ENCODE measurements around the gene NDUFV2. TPM values are rescaled to one million over a fixed set of nuclear protein-coding genes. Genes with fewer than 3 reads are reported as not detected.

NDUFV2 gene
- total RNA-seq, 5 donors from 2014 or later (not counting 1 experiment from before 2014, with no cell fraction given), result 148 to 201 (median 156) TPM

DNA sequence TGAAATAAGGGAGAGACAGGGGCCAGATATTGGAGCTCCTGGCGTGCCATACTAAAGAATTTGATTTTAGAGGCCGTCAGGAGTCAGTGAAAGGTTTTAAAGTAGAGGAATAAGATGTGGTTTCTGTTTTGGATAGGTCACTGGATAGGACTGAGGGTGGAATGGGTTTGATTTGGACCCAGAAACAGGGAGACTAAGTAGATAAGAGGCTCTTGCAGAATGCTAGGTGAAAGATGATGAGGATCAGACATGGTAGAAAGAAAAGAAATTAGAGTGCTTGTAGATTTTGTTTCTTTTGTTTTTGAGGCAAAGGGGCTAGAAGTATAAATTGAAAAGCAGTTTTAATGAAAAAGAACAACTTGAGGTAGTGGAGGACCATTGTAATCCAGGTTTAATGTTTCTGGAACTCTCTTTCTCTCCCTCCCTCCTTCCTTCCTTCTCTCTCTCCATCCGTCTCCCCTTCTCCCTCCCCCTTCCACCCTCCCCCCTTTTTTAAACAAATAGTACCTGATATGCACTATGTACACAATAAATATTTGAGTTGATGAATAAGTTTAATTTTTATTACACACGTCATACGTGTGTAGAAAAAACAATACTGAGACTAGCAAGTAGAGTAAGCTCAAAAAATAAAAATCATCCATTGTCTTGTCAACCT is 1.9 kb downstream of the NDUFV2 start:
- peaks cover 20% of the 10 kb centered on the region for H3K36me3 Mint-ChIP-seq
- ATAC-seq (replicated peaks in 1 of 4) (no peak), DNase-seq (no peak)
- H3K27ac Mint-ChIP-seq, result peak overlapping the region; percentile 93 to 95
- H3K36me3 ChIP-seq (ENCODE audit: control insufficient read depth in 2 of 2, extremely low read depth in 1 of 2, insufficient read depth in 1 of 2, low read length in 1 of 2), result no peaks in the 10 kb centered on the region
- H3K4me1 Mint-ChIP-seq, result peaks cover 71 to 81% (median 75%) of the 10 kb centered on the region in 3 donors
- peaks cover 28 to 49% of the 10 kb centered on the region in 2 experiments for H3K4me1 ChIP-seq (ENCODE audit: control insufficient read depth in 1 of 2, extremely low read depth in 1 of 2, insufficient read depth in 2 of 2, low read length in 2 of 2)
- no peaks in the 10 kb centered on the region for H3K9me3 Mint-ChIP-seq
- H3K4me3 ChIP-seq (ENCODE audit: control insufficient read depth in 1 of 2, extremely low read depth in 1 of 2, low read length in 1 of 2), result peak overlapping the region; percentile 62 to 76
- no peaks in the 10 kb centered on the region for H3K27me3 Mint-ChIP-seq
- ChIA-PET CTCF (interaction anchor here (0.6 to 1.9 kb wide), 10 partner anchors 10 to 230 kb away, joined by 4 to 31 read pairs (median 8); partner anchors contain the start of genes TWSG1 (in 2 of the 2) and ANKRD12 (in 1 of the 2)), POLR2A (interaction anchor here (0.6 to 1.4 kb wide), 8 partner anchors 10 to 150 kb away, joined by 3 to 6 read pairs (median 5); partner anchors contain the start of gene ANKRD12 (in 1 of the 2))
- H3K27ac ChIP-seq (ENCODE audit: low read length), result peak overlapping the region; percentile 80
- no peaks in the 10 kb centered on the region for H3K9me3 ChIP-seq
- H3K27me3 ChIP-seq (replicated peaks in 1 of 2; ENCODE audit: control insufficient read depth in 2 of 2, extremely low read depth in 1 of 2, insufficient read depth in 2 of 2, low read length in 1 of 2), result no peaks in the 10 kb centered on the region
- H3K4me3 Mint-ChIP-seq, result peak overlapping the region; percentile 91 to 92 (median 91)
- WGBS (ENCODE audit: insufficient coverage), result 6% methylated on average over 2 of the region's 5 CpGs

DNA sequence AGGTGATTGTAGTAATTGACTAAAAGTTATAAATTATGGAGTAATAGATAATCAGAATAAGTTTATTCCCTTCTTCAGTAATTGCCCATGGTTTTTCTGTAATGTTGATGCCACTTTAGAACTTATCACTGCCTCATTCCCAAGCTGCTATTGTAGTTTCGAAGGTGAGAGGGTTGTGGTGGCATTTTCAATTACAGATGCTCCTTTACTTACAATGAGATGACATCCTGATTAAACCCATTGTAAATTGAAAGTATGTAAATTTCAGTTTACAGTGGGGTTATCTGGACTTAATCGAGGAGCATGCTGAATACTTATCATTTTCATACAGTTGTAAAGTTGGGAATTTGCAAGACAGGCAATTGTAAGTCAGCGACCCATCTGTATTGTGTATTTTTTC is 2.9 kb downstream of the NDUFV2 start:
- Histone ChIP-seq H3K9me3 (no peaks in the 10 kb centered on the region), H3K27me3 (replicated peaks in 1 of 2; ENCODE audit: control insufficient read depth in 2 of 2, extremely low read depth in 1 of 2, insufficient read depth in 2 of 2, low read length in 1 of 2) (no peaks in the 10 kb centered on the region), H3K4me1 (ENCODE audit: control insufficient read depth in 1 of 2, extremely low read depth in 1 of 2, insufficient read depth in 2 of 2, low read length in 2 of 2) (peaks cover 30 to 60% of the 10 kb centered on the region in 2 experiments), H3K27ac (ENCODE audit: low read length) (peak overlapping the region; percentile 80), H3K4me3 (ENCODE audit: control insufficient read depth in 1 of 2, extremely low read depth in 1 of 2, low read length in 1 of 2) (peak overlapping the region in 1 of 2 donors; percentile 76), H3K36me3 (ENCODE audit: control insufficient read depth in 2 of 2, extremely low read depth in 1 of 2, insufficient read depth in 1 of 2, low read length in 1 of 2) (no peaks in the 10 kb centered on the region)
- Mint-ChIP-seq H3K36me3 (peaks cover 24% of the 10 kb centered on the region), H3K27me3 (no peaks in the 10 kb centered on the region), H3K4me3 (peak overlapping the region; percentile 91 to 92 (median 91)), H3K27ac (peak overlapping the region; percentile 93 to 95), H3K4me1 (peaks cover 80 to 88% (median 81%) of the 10 kb centered on the region in 3 donors), H3K9me3 (no peaks in the 10 kb centered on the region)
- peak in 1 of 35 experiments; percentile 25 for DNase-seq
- ChIA-PET CTCF (interaction anchor here in 1 of 2 donors (0.5 to 1.3 kb wide), 4 partner anchors 12 to 82 kb away, joined by 3 to 9 read pairs (median 4); no protein-coding TSS in a partner anchor), POLR2A (interaction anchor here (0.8 to 1.4 kb wide), 7 partner anchors 9 to 37 kb away, joined by 3 to 5 read pairs (median 3); no protein-coding TSS in a partner anchor)
- ATAC-seq (replicated peaks in 1 of 4), result no peak
- WGBS (ENCODE audit: insufficient coverage), result 80% methylated on average over 1 of the region's 3 CpGs

DNA sequence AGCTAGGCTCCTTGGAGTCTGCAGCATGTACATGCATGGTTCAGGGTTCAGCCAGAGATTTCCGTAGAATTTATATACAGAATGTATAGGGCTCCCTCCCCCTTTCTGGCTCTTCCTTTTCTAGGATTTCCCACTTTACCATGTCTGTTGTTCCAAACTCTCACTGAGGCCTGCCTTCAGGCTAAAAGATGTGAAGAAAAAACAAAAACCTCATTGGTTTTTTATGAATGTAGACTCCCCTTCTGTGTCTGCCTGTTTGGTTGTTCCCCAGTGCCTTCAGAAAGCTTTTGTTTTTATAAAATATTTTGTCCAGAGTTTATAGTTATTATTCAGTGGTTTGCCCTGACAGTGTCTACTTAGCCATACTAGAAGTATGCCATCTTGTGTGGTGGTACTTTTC is 3.6 kb downstream of the NDUFV2 start:
- ChIA-PET POLR2A (interaction anchor here (0.8 to 1.2 kb wide), 5 partner anchors 12 to 36 kb away, joined by 3 to 4 read pairs (median 3); no protein-coding TSS in a partner anchor), CTCF (interaction anchor here in 1 of 2 donors (0.6 to 1.1 kb wide), 3 partner anchors 13 to 81 kb away, joined by 3 to 4 read pairs (median 3); no protein-coding TSS in a partner anchor)
- peak overlapping the region; percentile 91 to 92 (median 91) for H3K4me3 Mint-ChIP-seq
- no peak for DNase-seq
- no peaks in the 10 kb centered on the region for H3K27me3 Mint-ChIP-seq
- H3K4me1 ChIP-seq (ENCODE audit: control insufficient read depth in 1 of 2, extremely low read depth in 1 of 2, insufficient read depth in 2 of 2, low read length in 2 of 2), result peaks cover 32 to 60% of the 10 kb centered on the region in 2 experiments
- ATAC-seq (replicated peaks in 1 of 4), result no peak
- H3K27me3 ChIP-seq (replicated peaks in 1 of 2; ENCODE audit: control insufficient read depth in 2 of 2, extremely low read depth in 1 of 2, insufficient read depth in 2 of 2, low read length in 1 of 2), result no peaks in the 10 kb centered on the region
- peaks cover 82 to 89% (median 83%) of the 10 kb centered on the region in 3 donors for H3K4me1 Mint-ChIP-seq
- no peaks in the 10 kb centered on the region for H3K9me3 Mint-ChIP-seq
- peaks cover 0 to under 1% of the 10 kb centered on the region in 2 donors for H3K36me3 ChIP-seq (ENCODE audit: control insufficient read depth in 2 of 2, extremely low read depth in 1 of 2, insufficient read depth in 1 of 2, low read length in 1 of 2)
- peak overlapping the region; percentile 80 for H3K27ac ChIP-seq (ENCODE audit: low read length)
- 83% methylated on average over 1 of the region's 1 CpG for WGBS (ENCODE audit: insufficient coverage)
- H3K4me3 ChIP-seq (ENCODE audit: control insufficient read depth in 1 of 2, extremely low read depth in 1 of 2, low read length in 1 of 2), result peak overlapping the region in 1 of 2 donors; percentile 76
- peaks cover 24% of the 10 kb centered on the region for H3K36me3 Mint-ChIP-seq
- H3K9me3 ChIP-seq, result no peaks in the 10 kb centered on the region
- H3K27ac Mint-ChIP-seq, result peak overlapping the region; percentile 93 to 95

DNA sequence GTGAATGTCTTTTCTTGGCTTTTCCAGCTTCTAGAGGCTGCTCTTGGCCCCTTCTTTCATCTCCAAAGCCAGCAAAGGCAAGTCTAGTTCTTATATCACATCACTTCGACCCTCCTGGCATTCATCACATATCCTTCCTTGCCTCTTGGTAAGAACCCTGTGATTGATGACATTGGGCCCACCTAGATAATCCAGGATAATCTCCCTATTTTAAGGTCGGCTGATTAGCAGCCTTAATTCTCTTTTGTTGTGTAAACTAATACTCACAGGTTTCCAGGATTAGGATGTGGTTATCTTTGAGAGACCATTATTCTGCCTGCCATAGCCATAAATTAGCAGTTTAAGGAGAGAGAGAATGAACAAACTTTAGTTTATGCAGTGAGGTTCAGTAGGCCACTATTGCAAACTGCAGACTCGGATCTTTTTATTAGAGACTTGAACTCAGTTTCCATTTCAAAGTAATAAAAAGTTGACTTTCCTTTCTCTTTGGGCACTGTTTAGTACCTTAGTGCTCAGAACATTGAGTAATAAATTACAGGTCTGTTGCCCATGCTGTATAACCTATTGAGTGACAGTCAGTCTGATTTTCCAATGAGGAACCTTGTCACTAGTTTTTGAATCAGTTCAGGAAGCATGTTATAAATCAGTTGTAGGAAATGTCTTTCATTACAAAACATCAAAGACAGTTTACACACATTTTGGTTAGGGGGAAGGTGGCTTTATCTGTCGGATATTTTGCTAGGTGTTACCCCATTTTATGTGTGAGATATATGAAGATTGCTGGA is 4.5 kb downstream of the NDUFV2 start:
- ATAC-seq (replicated peaks in 1 of 4) (no peak), DNase-seq (peak in 1 of 35 experiments; percentile 21)
- peaks cover 33 to 57% of the 10 kb centered on the region in 2 experiments for H3K4me1 ChIP-seq (ENCODE audit: control insufficient read depth in 1 of 2, extremely low read depth in 1 of 2, insufficient read depth in 2 of 2, low read length in 2 of 2)
- H3K4me3 ChIP-seq (ENCODE audit: control insufficient read depth in 1 of 2, extremely low read depth in 1 of 2, low read length in 1 of 2), result no peak overlapping the region
- H3K36me3 Mint-ChIP-seq, result peaks cover 24% of the 10 kb centered on the region
- CTCF ChIA-PET, result interaction anchor here in 1 of 2 donors (0.6 to 1.0 kb wide), 3 partner anchors 20 to 29 kb away, joined by 3 to 6 read pairs (median 3); no protein-coding TSS in a partner anchor
- peaks cover 83 to 86% (median 86%) of the 10 kb centered on the region in 3 donors for H3K4me1 Mint-ChIP-seq
- H3K27me3 Mint-ChIP-seq, result no peaks in the 10 kb centered on the region
- H3K9me3 Mint-ChIP-seq, result no peaks in the 10 kb centered on the region
- no peaks in the 10 kb centered on the region for H3K27me3 ChIP-seq (replicated peaks in 1 of 2; ENCODE audit: control insufficient read depth in 2 of 2, extremely low read depth in 1 of 2, insufficient read depth in 2 of 2, low read length in 1 of 2)
- peak overlapping the region; percentile 80 for H3K27ac ChIP-seq (ENCODE audit: low read length)
- H3K9me3 ChIP-seq, result no peaks in the 10 kb centered on the region
- POLR2A ChIA-PET, result interaction anchor here (1.0 to 1.2 kb wide), 2 partner anchors 16 to 35 kb away, joined by 3 read pairs; no protein-coding TSS in a partner anchor
- H3K4me3 Mint-ChIP-seq, result peak overlapping the region; percentile 91 to 92 (median 91)
- H3K27ac Mint-ChIP-seq, result peak overlapping the region; percentile 93 to 95
- H3K36me3 ChIP-seq (ENCODE audit: control insufficient read depth in 2 of 2, extremely low read depth in 1 of 2, insufficient read depth in 1 of 2, low read length in 1 of 2), result peaks cover 0 to 8% of the 10 kb centered on the region in 2 donors
- 17% methylated on average over 1 of the region's 4 CpGs for WGBS (ENCODE audit: insufficient coverage)

DNA sequence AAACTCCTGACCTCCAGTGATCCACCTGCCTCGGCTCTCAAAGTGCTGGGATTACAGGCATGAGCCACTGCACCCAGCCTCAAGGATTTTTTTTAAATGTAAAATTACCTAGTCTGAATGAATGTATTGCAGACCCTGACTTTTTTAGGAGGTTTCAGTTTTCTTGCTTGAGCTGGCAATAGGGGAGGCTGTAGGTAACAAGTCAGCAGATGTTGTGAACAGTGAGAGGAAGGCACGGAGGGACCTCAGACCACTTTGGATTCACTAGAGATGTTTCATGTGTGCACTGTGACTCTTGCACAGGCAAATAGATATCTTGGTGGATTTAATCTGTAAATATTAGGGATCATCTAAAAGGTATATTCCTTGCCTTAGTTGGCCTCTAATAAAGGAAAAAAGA is 6.4 kb downstream of the NDUFV2 start:
- peaks cover 48 to 56% of the 10 kb centered on the region in 2 experiments for H3K4me1 ChIP-seq (ENCODE audit: control insufficient read depth in 1 of 2, extremely low read depth in 1 of 2, insufficient read depth in 2 of 2, low read length in 2 of 2)
- peaks cover 31% of the 10 kb centered on the region for H3K36me3 Mint-ChIP-seq
- DNase-seq (no peak), ATAC-seq (replicated peaks in 1 of 4) (peak in 1 of 4 experiments; percentile 21)
- H3K4me3 Mint-ChIP-seq, result peak overlapping the region; percentile 55 to 91 (median 62)
- H3K27ac ChIP-seq (ENCODE audit: low read length), result peak overlapping the region; percentile 42
- H3K4me3 ChIP-seq (ENCODE audit: control insufficient read depth in 1 of 2, extremely low read depth in 1 of 2, low read length in 1 of 2), result no peak overlapping the region
- H3K27ac Mint-ChIP-seq, result peak overlapping the region; percentile 82 to 89
- no peaks in the 10 kb centered on the region for H3K9me3 Mint-ChIP-seq
- H3K27me3 Mint-ChIP-seq, result no peaks in the 10 kb centered on the region
- peaks cover 96 to 100% (median 96%) of the 10 kb centered on the region in 3 donors for H3K4me1 Mint-ChIP-seq
- no peaks in the 10 kb centered on the region for H3K27me3 ChIP-seq (replicated peaks in 1 of 2; ENCODE audit: control insufficient read depth in 2 of 2, extremely low read depth in 1 of 2, insufficient read depth in 2 of 2, low read length in 1 of 2)
- no peaks in the 10 kb centered on the region for H3K9me3 ChIP-seq
- POLR2A ChIA-PET, result interaction anchor here (0.6 to 2.0 kb wide), 6 partner anchors 9 to 301 kb away, joined by 3 to 11 read pairs (median 6); no protein-coding TSS in a partner anchor
- H3K36me3 ChIP-seq (ENCODE audit: control insufficient read depth in 2 of 2, extremely low read depth in 1 of 2, insufficient read depth in 1 of 2, low read length in 1 of 2), result peaks cover 0 to 8% of the 10 kb centered on the region in 2 donors
- 29% methylated on average over 1 of the region's 2 CpGs for WGBS (ENCODE audit: insufficient coverage)
- CTCF ChIA-PET, result interaction anchor here (0.7 to 2.3 kb wide), 7 partner anchors 9 to 72 kb away, joined by 3 to 9 read pairs (median 5); no protein-coding TSS in a partner anchor

Data from T-cell (primary cell).